COR-L47 (cell line): ENCODE data around the gene MED12L.
A peak's percentile ranks its signal among the peaks of the same experiment; 100 is the strongest.

Experiments
- DNase-seq: peaks from one replicate; lab custom pipeline; 2025; lab: John Stamatoyannopoulos, UW

The MED12L gene

DNA sequence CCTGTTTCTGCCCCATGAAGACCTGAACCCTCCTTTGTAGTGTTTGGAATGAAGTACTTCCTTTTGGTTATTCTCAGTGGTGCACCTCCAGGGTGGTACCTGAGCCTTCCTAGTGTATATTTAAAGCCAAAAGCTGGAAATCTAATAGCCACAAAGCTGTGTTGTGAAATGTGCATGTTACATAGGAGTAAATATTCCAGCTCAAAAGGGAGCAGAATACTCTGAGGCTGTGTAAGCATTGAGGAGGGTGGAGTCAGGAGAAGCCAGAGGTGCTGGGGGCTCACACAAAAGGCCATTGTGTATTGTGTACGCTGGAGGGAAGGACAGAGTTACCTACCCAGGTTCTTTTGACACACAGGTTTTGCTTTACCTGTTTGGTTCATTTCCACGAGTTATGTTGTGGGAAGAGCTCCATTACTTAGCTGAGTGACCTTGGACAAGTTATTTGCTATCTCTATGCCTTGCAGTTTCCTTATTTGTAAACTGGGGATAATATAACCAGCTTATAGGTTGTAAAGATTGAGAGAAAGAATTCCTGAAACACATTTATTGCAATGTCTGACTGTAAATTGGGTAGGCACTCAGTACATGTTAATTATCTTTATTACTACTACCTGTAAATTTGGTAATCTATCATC lies 92.9 kb downstream of the MED12L start:
- no peak for DNase-seq

DNA sequence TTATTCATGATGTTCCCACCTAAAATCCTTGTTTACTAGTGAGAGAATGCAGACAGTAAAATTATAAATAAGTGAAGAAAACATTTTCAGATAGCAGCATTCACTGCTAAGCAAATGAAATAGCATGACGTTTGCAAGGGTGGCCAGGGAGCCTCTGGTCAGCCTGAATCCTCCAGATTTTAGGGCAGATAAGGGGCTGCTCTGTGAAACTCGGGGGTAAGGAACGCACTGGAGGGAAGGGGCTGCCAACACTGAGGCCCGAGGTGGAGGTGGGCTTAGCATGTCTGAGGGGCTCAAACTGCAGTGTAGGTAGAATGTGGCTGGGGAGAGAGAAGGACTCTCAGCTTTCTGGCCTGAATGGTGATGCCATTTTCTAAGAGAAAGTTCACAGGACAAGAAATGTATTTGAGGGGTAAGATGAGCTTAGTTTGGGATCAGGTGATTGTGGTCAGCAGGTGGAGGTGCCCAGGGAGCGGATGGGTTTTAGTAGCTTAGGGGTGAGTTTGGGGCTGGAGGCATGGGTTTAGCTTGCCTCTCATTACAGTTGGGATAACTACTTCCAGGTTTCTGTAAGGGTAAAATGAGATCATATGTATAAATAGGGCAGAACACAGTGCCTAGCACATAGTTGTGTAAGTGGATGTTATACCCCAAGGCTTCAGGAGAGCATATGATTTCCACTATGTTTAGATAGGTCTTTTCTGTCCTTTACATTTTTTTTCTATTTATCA lies 97.0 kb downstream of the MED12L start:
- no peak for DNase-seq

DNA sequence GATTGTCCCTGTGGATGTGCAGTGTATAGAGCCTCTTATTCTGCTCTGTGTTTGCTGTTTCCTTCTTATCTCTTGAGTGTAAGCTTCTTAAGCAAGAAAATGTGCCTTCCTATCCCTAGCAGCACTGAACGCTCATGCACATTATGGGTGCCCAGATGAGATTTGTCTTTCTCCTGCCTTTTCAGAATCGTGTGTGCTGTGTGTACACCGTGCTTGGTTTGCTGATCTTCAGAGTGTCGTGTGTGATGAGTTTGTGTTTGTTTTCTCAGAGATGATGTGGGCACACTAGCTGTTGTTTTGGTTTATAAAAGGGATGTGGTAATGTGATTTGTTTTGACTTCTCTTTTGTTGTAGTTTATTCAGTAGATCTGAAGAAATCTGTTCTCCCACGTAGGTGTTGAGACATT lies 97.8 kb downstream of the MED12L start:
- no peak for DNase-seq

DNA sequence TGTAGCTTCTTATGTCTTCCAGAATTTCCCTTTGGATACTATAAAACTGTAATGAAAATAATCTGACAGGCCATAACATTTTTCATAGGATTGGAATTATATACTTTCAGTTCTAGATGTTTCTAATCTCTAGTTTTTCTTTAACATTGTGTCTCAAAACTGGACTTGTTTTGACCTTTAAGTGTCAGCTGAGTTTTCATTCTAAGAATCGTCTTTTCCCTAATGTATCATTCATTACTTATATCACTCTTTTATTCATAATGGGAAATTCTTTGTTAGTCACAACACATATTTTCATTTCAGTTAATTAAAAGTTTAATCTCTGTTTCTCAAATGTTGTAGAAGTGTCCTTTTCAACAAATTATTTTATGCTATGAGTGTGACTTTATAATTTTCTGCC lies 105.6 kb downstream of the MED12L start:
- no peak for DNase-seq

DNA sequence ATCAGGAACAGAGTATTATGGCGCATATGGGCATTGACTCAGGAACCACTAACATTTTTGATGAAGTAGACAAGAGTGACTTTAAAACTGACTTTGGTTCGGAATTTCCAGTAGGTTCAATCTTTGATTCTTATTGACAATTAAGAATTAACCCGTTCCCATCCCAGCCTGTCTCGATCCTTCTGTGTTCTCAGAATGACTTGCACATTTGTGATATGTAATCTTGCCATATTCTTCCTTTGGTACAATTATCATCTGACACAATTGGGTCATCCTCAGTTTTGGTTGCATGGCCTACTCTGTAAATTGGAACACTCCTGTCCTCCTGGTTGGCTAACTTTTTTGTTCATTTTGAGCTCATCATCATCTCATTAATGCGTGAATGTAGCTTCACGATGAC lies 107.1 kb downstream of the MED12L start:
- DNase-seq = no peak

DNA sequence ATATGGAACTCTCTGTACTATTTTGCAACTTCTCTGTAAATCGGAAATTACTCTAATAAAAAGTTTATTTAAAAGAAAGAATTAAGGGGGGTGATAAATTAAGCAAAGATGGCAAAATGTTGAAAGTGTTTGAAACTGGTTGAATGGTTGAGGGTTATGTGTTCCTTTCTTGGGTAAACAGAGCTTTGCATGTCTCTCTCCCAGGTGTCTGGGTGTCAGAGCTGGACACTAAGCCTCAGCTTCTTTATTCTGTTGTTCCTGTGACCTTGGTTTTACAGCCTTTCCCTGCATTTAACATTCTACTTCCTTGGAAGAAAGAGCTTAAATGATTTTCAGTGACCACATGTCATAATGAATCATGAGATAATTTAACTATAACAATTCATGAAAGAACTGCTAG lies 110.4 kb downstream of the MED12L start:
- DNase-seq = no peak

DNA sequence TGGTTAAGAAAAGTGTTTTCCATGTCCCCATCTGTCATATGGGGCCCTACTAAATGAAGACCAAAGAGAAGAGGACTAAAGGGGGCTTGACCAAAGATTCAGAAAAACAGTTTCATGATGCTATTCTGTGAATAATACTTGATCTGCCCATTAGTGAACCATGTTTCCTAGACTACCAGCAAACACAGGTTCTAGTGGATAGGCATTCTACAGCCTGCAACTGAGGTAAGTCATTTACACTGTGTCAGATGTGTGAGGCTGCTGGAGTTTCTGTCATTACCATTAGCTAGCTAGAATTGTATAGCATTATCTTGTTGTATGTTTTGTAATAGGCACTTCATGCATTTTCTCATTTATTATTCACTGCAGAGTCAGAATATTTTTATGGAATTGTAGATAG lies 111.0 kb downstream of the MED12L start:
- no peak for DNase-seq

DNA sequence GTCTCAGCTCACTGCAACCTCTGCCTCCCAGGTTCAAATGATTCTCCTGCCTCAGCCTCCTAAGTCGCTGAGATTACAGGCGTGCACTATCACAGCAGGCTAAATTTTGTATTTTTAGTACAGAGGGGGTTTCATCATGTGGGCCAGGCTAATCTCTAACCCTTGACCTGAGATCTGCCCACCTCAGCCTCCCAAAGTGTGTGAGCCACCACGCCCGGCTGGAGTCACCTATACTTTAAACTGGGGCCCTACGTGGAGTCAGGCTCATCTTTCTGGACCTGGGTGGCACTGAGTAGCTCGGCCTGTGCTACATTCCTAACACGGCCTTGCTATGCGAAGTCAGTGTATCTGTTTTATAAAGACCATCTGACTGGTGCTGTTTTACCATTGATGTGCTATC lies 111.8 kb downstream of the MED12L start:
- no peak for DNase-seq

DNA sequence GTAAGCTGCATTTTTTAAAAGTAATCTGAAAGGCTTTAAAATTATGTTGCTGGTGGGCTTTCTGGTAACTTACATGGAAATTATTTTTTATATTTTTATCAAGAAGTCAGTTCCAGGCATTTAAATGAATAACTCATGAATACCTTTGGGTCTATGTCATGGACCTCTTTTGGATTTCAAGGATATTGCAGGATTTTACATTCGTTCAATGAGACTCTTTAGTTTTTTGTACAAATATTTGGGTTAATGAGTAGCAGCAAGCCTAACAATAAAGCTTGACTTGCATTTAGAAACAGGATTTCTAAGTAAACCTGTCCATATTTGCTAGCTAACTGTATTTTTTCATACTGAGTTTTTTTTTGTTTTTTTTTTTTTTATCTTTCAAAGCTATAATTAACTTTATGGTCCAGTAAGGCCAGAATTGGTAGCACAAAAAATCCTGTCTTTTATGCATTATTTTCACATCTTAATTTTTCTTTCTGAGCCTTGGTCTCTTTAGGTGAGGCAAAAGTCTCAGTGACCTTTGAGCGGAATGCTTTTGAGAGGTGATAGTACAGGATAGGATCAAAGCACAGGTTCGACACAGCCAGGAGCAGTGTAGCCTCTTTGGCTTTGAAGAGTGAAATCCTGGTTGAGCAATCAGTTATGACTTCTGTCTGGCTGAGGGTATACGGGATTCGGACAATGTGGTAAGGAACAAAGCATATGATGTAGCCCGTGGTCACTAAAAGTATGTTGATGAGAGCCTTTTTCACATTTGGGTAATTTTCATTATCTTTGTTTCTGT lies 112.7 kb downstream of the MED12L start:
- DNase-seq = no peak

DNA sequence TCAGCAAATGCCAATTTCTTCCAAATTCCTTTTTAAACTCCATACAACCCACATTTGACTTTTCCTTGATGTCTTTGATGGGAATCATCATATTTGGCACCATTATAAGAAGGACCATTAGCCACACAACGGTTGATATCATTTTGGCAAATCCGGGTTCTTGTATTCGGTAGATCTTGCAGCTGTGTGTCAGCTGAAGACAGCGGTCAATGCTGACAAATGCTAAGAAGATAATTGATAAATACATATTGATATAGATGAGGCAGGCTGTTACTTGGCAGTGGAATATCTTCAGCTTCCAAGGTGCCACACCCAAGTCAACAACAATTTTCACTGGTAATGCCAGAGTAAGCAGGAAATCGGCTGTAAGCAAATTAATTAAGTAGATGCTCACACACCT lies 113.4 kb downstream of the MED12L start:
- peak; percentile 77 for DNase-seq

DNA sequence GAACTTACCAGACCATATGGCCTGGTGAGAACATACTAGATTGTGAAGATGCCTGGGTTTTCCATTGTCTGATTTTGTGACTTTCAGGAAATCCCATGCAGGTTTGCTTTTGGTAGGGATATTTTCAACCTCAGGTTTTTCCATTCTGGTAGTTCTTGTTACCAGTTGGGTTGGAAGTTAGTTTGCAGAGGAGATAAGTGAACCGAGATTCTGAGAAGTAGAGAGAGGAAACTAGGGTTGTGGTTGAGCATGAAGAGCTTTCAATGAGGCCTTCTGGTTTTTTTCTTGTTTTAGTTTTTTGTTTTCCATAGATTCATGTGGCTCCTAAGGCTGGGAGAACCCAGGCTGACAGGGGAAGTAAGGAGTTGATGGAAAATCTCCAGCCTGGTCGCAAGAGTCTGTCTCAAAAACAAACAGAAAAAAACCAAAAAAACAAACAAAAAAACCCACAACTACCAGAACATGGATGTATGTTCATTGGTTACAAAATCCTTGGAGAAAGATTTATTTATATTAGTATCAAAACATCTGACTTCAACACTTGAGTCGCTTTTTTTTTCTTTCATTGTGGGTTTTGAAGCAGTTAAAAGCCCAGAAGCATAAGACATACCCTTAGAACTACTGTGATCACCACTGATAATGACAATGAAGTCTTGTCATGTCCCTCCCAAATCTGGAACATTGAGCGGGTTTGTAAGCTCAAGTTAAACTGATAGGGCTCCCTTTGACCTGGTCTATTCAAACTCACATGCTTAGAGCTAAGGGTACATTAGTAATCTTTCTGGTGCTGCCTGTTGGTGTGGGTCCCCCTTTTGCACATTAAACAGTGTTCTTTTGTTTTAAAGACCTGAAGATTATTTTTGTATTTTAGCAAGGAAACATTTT lies 114.3 kb downstream of the MED12L start:
- DNase-seq = no peak

DNA sequence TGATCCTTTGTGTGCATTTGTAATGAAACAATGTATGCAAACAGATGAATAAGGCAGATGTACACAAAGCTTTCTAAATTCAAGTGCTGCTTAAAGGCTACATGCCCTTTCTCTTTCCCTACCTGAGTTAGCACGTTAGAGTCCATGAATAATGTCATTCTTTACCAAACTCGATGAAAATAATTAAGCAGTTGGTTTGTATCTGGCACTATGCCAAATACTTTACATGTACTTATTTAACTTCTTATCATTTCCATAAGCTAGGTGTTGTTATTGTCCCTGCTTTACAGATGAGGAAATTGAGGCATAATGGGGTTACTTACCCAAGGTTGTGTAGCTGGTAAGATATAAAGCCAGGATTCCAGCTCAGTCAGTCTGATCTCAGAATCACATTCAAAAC lies 115.1 kb downstream of the MED12L start:
- no peak for DNase-seq

DNA sequence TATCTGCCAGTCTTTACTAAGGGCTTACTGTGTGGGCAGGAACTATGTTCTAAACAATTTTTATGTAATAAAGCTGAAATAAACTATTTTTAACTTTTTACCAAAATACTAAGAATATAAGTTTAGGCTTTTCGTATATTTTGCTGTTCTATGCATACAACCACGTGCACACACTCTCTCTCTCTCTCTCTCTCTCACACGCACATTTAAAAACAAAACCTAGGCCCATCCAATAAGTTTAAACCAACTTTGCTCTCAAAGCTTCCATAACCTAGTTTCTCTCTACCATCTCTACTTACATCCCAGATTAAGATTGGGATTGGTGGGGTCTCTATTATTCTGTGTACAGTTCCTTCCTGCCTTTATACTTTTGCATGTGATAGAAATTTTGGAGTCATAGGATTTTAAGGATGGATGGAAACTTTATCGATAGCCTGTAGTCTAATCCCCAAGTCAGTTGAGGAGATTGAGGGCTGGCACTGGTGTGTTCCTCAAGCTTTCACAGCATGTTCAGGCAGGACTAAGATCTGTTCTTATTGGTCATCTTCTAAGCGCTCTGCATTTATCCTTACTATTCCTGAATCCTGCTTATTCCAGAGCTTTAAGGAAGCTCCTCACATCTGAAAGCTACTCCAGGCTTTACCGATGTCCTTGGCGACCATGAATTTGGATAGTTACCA lies 115.7 kb downstream of the MED12L start:
- DNase-seq = no peak

DNA sequence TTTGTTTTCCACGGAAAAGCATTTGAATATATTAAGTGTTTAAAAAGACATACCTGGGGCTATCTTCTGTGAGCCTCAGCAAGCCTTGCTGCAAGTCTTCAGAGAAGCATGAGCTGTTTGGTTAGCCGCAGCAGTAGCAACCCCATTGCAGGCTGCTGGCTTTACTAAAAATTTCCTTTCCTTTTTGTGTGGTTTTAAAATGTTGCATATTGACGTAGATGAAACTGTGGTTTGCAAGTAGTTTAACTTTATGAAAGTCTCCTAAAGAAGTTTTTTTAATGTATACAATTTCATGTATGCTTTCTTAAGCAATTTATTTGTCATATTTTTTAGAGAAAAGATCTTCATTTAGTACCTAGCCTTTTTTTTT lies 117.6 kb downstream of the MED12L start, which contains the start of gene GPR171:
Gene GPR171, minus strand, starts transcription at position 166 of the 370 bp plus-strand sequence. CDS start 3,830 bp downstream, outside the sequence.
- DNase-seq = no peak

DNA sequence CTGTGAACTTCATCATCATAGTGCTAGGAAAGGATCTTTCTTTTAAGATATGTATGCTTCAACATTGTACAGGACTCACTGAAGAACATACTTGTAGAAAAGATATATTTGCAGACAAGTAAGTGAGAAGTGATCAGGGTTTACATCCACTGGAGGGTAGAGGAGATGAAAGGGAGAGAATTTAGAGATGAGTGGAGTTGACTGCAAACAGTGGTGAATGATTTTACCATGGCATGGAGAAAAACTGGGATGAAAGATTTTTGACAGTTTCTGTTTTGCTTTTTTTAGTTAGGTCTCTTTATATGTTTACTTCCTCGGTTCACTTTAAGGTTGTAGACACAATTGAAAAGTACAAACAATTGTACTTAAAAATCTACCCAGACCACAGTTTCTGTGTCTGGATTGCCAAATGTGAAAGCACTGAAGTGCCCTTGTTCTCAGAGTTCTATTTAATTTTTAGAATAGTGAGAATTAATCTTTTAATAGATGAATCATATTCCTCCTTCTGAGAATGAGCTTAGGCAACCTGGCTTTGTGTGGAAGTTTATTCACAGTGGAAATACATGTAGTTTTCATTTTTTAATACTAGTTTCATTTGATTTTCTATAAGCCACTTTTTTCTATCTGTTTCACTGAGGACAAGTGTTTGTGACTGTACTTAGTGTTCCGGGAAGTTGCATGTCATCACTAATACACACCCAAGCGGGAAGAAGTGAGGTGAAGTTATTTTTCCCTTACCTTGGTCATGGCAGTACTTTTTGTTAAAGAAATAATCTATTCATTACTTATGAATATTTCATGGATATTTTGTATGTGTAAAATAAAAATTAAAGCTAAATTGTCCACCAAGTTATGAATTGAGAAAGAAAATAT lies 119.3 kb downstream of the MED12L start:
- no peak for DNase-seq

DNA sequence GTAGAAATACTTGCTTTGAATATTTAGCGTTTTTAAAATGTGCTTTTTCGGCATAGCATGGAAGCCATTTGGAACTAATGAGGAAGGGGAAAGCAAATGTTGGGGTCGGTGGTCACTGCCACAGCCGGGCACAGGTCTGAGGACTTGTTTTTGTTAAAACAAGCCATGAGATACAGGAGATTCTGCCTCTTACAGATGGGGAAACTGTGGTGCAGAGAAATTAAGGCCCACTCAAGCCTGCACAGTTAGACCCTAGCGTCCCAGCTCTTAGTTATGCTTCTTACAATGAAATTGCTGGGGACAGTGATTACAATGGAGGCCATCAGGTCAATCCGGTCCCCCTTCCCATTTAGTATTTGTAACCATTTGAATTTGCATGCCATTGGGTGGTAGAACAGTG lies 120.0 kb downstream of the MED12L start:
- DNase-seq = no peak

DNA sequence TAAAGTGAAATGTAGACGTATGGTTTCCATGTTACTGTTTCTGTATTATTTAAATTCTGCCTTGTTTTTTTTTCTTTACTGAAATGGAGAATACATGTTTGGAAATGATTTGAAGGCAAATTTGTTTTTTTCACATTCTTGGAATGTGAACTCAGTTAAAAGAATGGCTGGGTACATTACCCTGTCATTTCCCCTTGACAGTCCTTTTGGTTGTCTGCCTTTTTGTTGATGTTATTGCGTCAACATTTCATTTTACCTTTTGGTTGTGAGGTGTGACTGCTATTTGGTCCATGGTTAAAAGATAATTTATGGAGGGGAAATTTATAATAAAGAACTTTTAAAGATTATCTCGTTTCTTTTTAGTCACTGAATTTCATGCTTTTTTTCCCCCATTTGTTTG lies 120.7 kb downstream of the MED12L start:
- DNase-seq = no peak

DNA sequence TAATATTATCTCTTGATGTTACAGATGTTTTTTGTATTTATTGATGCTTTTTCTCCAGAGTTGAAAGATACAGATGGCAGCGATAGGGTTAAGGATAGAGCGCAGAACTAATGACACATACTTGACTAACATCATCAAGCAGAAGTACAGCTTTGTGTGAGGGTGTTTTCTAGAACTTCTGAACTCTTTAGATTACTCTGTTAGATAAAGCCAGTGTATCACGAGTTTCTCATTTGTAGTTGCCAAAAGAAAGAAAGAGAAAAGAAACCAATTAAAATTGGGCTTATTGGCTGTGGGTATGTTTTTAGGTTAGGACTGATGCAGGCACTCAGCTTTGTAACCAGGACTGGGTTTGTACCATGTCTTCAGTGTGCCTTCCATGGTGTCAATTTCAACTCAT lies 124.2 kb downstream of the MED12L start:
- DNase-seq = no peak

DNA sequence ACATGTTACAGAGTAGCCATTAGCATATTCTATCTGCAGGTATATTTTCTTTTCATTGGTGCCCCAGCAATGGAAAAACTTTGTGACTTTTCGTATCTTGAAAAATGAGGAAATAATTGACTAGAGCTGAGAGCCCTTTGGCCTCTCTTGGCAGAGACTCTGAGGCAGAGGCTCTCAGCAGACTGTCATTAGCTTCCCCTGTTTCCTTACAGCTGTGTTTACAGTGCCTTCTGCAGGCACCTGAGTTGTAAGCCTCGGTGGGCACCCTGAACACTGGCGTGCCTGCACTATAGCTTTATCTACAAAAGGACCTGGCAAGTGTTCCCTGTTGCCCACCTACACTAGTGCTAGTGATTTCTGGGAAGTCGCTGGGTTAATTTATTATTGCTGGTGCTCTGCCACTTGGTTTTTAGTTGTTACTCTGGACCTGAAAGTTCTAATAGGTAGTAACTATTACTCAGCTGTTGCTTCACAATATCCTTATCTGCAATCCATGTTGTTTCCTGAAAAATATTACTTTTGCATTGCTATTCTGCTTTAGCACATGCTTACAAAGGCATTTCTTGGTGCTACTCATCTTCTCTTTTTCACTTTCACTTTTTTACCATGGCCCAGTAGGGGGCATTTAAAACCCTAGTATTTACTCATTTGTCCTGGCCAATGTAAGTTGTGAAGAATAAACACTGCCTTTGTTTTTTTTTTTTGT lies 125.4 kb downstream of the MED12L start:
- DNase-seq = peak; percentile 53

DNA sequence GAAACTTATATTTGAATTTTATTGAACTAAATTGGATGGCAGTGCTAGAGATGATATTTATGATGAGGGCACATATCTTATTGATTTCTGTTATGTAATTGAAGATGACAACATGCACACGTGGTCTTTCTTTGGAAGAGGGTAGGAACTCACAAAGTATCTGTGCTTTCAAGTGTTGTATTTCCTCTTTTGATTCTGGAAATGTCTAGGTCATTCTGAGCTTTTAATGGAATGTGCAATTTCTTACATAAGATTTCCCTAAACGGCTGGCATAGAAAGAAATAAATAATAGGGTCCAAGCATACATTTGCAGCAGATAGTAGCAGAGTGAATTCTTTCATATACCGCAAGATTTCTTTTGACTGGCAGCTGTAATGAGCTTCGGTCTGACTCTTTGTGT lies 127.7 kb downstream of the MED12L start:
- no peak for DNase-seq
